GM10266 (cell line): ENCODE measurements around the gene DDB1.

ENCODE experiments used
- DNase-seq: peaks from one replicate; pipeline ENCODE4 v3.0.0; 2012; ENCODE audit errors: extremely low spot score
- CTCF ChIP-seq: IDR thresholded peaks from 2 replicates; pipeline ENCODE4 v1.5.1; 2012; ENCODE audit warnings: mild to moderate bottlenecking, low read depth; ENCODE audit not compliant: control insufficient read depth, insufficient read depth; ENCODE audit errors: missing control alignments

The DDB1 gene

GRCh38 chr11:61340979-61341378 lies 8.1 kb upstream of the DDB1 start:
- no peak for DNase-seq
- TF ChIP-seq CTCF, result no peak

GRCh38 chr11:61339490-61339878 lies 6.6 kb upstream of the DDB1 start:
- no peak for DNase-seq
- TF ChIP-seq CTCF, result no peak

- no peak for DNase-seq
- TF ChIP-seq CTCF, result no peak
These were observed 6.0 kb upstream of the DDB1 start for GRCh38 chr11:61338783-61339489.

GRCh38 chr11:61337706-61338470 lies 5.0 kb upstream of the DDB1 start:
- TF ChIP-seq CTCF, result no peak
- DNase-seq, result no peak

GRCh38 chr11:61336171-61336935 lies 3.4 kb upstream of the DDB1 start:
- TF ChIP-seq CTCF, result peak; percentile 99
- DNase-seq, result peak; percentile 89

- no peak for TF ChIP-seq CTCF
- DNase-seq, result no peak
These were observed 2.4 kb upstream of the DDB1 start for GRCh38 chr11:61335355-61335710.
